ENCODE data around the gene FADS6. TPM values are rescaled to one million over a fixed set of nuclear protein-coding genes. Genes with fewer than 3 reads are reported as not detected.

The FADS6 gene
- total and polyA plus RNA-seq, 2 of the 13 experiments (the other 11 are each of a cell fraction or from before 2014, with no cell fraction given) = 0.11 TPM

- peaks cover 16 to 39% of the 10 kb centered on the region in 2 experiments; a peak in 4 of 5 replicates for H3K27me3 ChIP-seq (ENCODE audit: control insufficient read depth in 1 of 2, insufficient read depth in 2 of 2, low read length in 2 of 2)
- ChIA-PET CTCF (ENCODE audit: low intra/inter-chr PET ratio, low total read pairs) (interaction anchor here (0.6 to 2.6 kb wide), 5 partner anchors 11 to 204 kb away, joined by 3 to 30 read pairs (median 6); no protein-coding TSS in a partner anchor), POLR2A (interaction anchor here (0.8 to 3.9 kb wide), 9 partner anchors 10 to 125 kb away, joined by 3 to 55 read pairs (median 4); partner anchors contain the start of genes FDXR, NAT9 and RAB37)
- H3K36me3 ChIP-seq (replicated peaks in 1 of 2; ENCODE audit: control insufficient read depth in 1 of 2, insufficient read depth in 2 of 2, low read length in 2 of 2) = peaks cover 2 to 3% of the 10 kb centered on the region in 2 experiments; a peak in 3 of 5 replicates
- in situ Hi-C loops (cut with HindIII; ENCODE audit: extremely low pct_ligation_motif_present, low pct_unique_long_range_greater_than_20kb) = loop anchor here (5.0 kb wide), 1 partner anchor 69 kb away; no protein-coding TSS in a partner anchor
- TF ChIP-seq ZNF33B (CRISPR knock-in tag; IDR thresholded peaks at IDR 0.05) (0 out of 2 replicates have a peak, but pooled peaks have one; percentile 21), TAF1 (CRISPR knock-in tag; IDR thresholded peaks at IDR 0.05) (0 out of 2 replicates have a peak, but pooled peaks have one; percentile 5), POLR2G (IDR thresholded peaks at IDR 0.05; ENCODE audit: low read depth, low read length) (0 out of 2 replicates have a peak, but pooled peaks have one; percentile 37), NONO (IDR thresholded peaks at IDR 0.05) (no peak), NONO (CRISPR knock-in tag; conservative IDR thresholded peaks at IDR 0.05) (0 out of 2 replicates have a peak, but pooled peaks have one; percentile 0), ZNF34 (CRISPR knock-in tag; IDR thresholded peaks at IDR 0.05; ENCODE audit: borderline replicate concordance) (no peak), AGO2 (optimal IDR thresholded peaks at IDR 0.05; ENCODE audit: low read depth, low read length) (peak; percentile 31)
- intact Hi-C loops (cut with micrococcal nuclease; ENCODE audit: unreplicated experiment) = loop anchor here (1.0 to 10.0 kb wide), 3 partner anchors 19 to 207 kb away; no protein-coding TSS in a partner anchor
- no peaks in the 10 kb centered on the region for H3K9me3 ChIP-seq (ENCODE audit: low read length)
- peaks cover 38% of the 10 kb centered on the region for H3K4me1 ChIP-seq (ENCODE audit: insufficient read depth, low read length)
- no peak overlapping the region for H2AFZ ChIP-seq (ENCODE audit: low read length)
- H3K9ac ChIP-seq (ENCODE audit: insufficient read depth, low read depth, low read length) = no peak overlapping the region
- WGBS (ENCODE audit: low lambda C conversion rate) = 56% methylated on average over 33 of the region's 36 CpGs
- no TSS peak for BruUV-seq (replicated peaks)
- DNase-seq (ENCODE audit: low spot score) = no peak
- H3K4me2 ChIP-seq (ENCODE audit: low read depth, low read length) = no peak overlapping the region
- no peak for FAIRE-seq
- H3K79me2 ChIP-seq (ENCODE audit: insufficient read depth, low read length) = no peaks in the 10 kb centered on the region
- ATAC-seq = no peak
- no peaks in the 10 kb centered on the region for H4K20me1 ChIP-seq (ENCODE audit: insufficient read depth, low read length)
- no peak overlapping the region; a peak in 1 of 6 replicates for H3K4me3 ChIP-seq (replicated peaks in 1 of 3; ENCODE audit: insufficient read depth in 1 of 3, low read depth in 2 of 3, low read length in 3 of 3)
- no peak overlapping the region for H3K27ac ChIP-seq (ENCODE audit: extremely low read length, insufficient read depth, low read length)
These were observed 31.7 kb downstream of the FADS6 start for GRCh38 chr17:74861662-74862107.
